H1 (cell line): ENCODE data around the gene CDK13. TPM values are rescaled to one million over a fixed set of nuclear protein-coding genes. Genes with fewer than 3 reads are reported as not detected.

Source experiments
- CTCF ChIA-PET: fragments of 300-600 bp; sonication (Branson Sonifier 250); formaldehyde crosslinking; loops from one replicate; lab custom pipeline; 2021; ENCODE audit not compliant: partially characterized antibody; lab: Charles Lee
- POLR2A ChIA-PET: fragments of 300-600 bp; sonication (Branson Sonifier 250); formaldehyde crosslinking; loops from one replicate; lab custom pipeline; 2021; ENCODE audit warnings: inconsistent platforms; ENCODE audit not compliant: partially characterized antibody; lab: Charles Lee
- DNase-seq, 2 experiments: peaks; one replicate each; pipeline versions ENCODE4 v3.0.0 to v3.0.0-alpha.2; 2010 to 2022; ENCODE audit warnings: low spot score in 2 of 2, low read depth in 1 of 2, mixed read lengths in 1 of 2
- FAIRE-seq: peaks from 2 replicates; lab custom pipeline; 2011; peaks lifted over from hg19 to GRCh38; lab: Jason Lieb, UNC
- H2AFZ ChIP-seq: 2 replicates; pipeline ENCODE4 v1.8.1; 2012; ENCODE audit warnings: low read length, inconsistent platforms
- H2AK5ac ChIP-seq: 2 replicates; pipeline ENCODE4 v1.6.1; 2013; ENCODE audit warnings: low read depth, low read length
- H2BK120ac ChIP-seq: replicated peaks from 2 replicates; pipeline ENCODE3; 2013; ENCODE audit warnings: low read depth, low read length, inconsistent platforms
- H2BK12ac ChIP-seq: 2 replicates; pipeline ENCODE4 v1.6.1; 2013; ENCODE audit warnings: low read depth, low read length
- H2BK15ac ChIP-seq: 2 replicates; pipeline ENCODE4 v1.6.1; 2013; ENCODE audit warnings: low read length
- H2BK20ac ChIP-seq: 2 replicates; pipeline ENCODE4 v1.6.1; 2013; ENCODE audit warnings: low read length
- H2BK5ac ChIP-seq: 2 replicates; pipeline ENCODE4 v1.6.1; 2013; ENCODE audit warnings: low read depth, low read length
- H3K14ac ChIP-seq: 2 replicates; pipeline ENCODE4 v1.6.1; 2013; ENCODE audit warnings: inconsistent platforms; ENCODE audit not compliant: insufficient read length
- H3K18ac ChIP-seq: 2 replicates; pipeline ENCODE4 v1.6.1; 2013; ENCODE audit warnings: low read length; ENCODE audit errors: extremely low read depth
- H3K23ac ChIP-seq: 2 replicates; pipeline ENCODE4 v1.6.1; 2013; ENCODE audit warnings: inconsistent platforms; ENCODE audit not compliant: insufficient read length
- H3K23me2 ChIP-seq: 2 replicates; pipeline ENCODE4 v1.6.1; 2013; ENCODE audit warnings: low read depth, low read length
- H3K27ac ChIP-seq: 2 replicates; pipeline ENCODE4 v1.6.1; 2011; ENCODE audit warnings: low read depth, low read length, inconsistent platforms
- H3K27me3 ChIP-seq, 4 experiments: replicated peaks in 1 of 4; 1 replicate in 1 of 4; 2 replicates in 3 of 4; pipeline versions ENCODE4 v1.6.1 to v1.8.1; 2011 to 2013; ENCODE audit warnings: low read length in 3 of 4, mild to moderate bottlenecking in 3 of 4, inconsistent platforms in 2 of 4, mixed read lengths in 2 of 4, moderate library complexity in 1 of 4; ENCODE audit not compliant: control insufficient read depth in 3 of 4, insufficient read depth in 3 of 4; ENCODE audit errors: extremely low read depth in 1 of 4
- H3K36me3 ChIP-seq, 4 experiments: 2 replicates each; pipeline versions ENCODE4 v1.6.1 to v1.8.1; 2011 to 2013; ENCODE audit warnings: mild to moderate bottlenecking in 4 of 4, low read length in 3 of 4, moderate library complexity in 2 of 4, control low read depth in 1 of 4, inconsistent platforms in 1 of 4; ENCODE audit not compliant: insufficient read depth in 4 of 4, control insufficient read depth in 2 of 4
- H3K4ac ChIP-seq: replicated peaks from 2 replicates; pipeline ENCODE3; 2013; ENCODE audit warnings: low read length, low read depth, mixed read lengths, inconsistent platforms; ENCODE audit not compliant: insufficient read length
- H3K4me1 ChIP-seq, 4 experiments: replicated peaks in 1 of 4; 1 replicate in 1 of 4; 2 replicates in 3 of 4; pipeline versions ENCODE4 v1.6.1 to v1.8.1; 2011 to 2013; ENCODE audit warnings: low read length in 3 of 4, inconsistent platforms in 2 of 4, mixed read lengths in 1 of 4; ENCODE audit not compliant: insufficient read depth in 4 of 4, control insufficient read depth in 3 of 4
- H3K4me2 ChIP-seq, 2 experiments: 2 replicates each; pipeline versions ENCODE4 v1.6.1 to v1.8.1; 2011 to 2013; ENCODE audit warnings: low read depth in 2 of 2, low read length in 2 of 2, control low read depth in 1 of 2, inconsistent platforms in 1 of 2, mild to moderate bottlenecking in 1 of 2; ENCODE audit not compliant: insufficient read depth in 1 of 2
- H3K4me3 ChIP-seq, 4 experiments: fragments of 200-600, 300-600 bp in 1 of 4; sonication (generic), shearing (Covaris generic), sonication (Bioruptor Twin) in 1 of 4; 2 replicates each; pipeline versions ENCODE4 v1.5.1 to v1.8.1; 2011 to 2016; ENCODE audit warnings: low read length in 4 of 4, low read depth in 3 of 4, control low read depth in 2 of 4, inconsistent platforms in 2 of 4, mild to moderate bottlenecking in 2 of 4, mixed read lengths in 1 of 4, moderate library complexity in 1 of 4; ENCODE audit not compliant: insufficient read depth in 2 of 4; ENCODE audit errors: extremely low read depth in 1 of 4
- H3K56ac ChIP-seq: replicated peaks from 2 replicates; pipeline ENCODE3; 2013; ENCODE audit warnings: low read depth, mild to moderate bottlenecking, mixed read lengths, low read length, inconsistent platforms; ENCODE audit not compliant: insufficient read length
- H3K79me1 ChIP-seq: 2 replicates; pipeline ENCODE4 v1.6.1; 2013; ENCODE audit warnings: low read depth, low read length, control low read depth
- H3K79me2 ChIP-seq, 2 experiments: 2 replicates each; pipeline versions ENCODE4 v1.6.1 to v1.8.1; 2012 to 2013; ENCODE audit warnings: low read length in 2 of 2, mild to moderate bottlenecking in 2 of 2, inconsistent platforms in 1 of 2; ENCODE audit not compliant: insufficient read depth in 2 of 2, control insufficient read depth in 1 of 2
- H3K9ac ChIP-seq, 4 experiments: replicated peaks in 1 of 4; 1 replicate in 1 of 4; 2 replicates in 3 of 4; pipeline versions ENCODE4 v1.6.1 to v1.8.1; 2011 to 2013; ENCODE audit warnings: low read depth in 3 of 4, low read length in 3 of 4, control low read depth in 2 of 4, mild to moderate bottlenecking in 2 of 4, moderate library complexity in 2 of 4, inconsistent platforms in 1 of 4; ENCODE audit errors: extremely low read depth in 1 of 4
- H3K9me3 ChIP-seq, 2 experiments: 2 replicates each; pipeline versions ENCODE4 v1.6.1 to v1.8.1; 2012 to 2013; ENCODE audit warnings: mild to moderate bottlenecking in 2 of 2, moderate library complexity in 2 of 2, control low read depth in 1 of 2, inconsistent platforms in 1 of 2, low read depth in 1 of 2, low read length in 1 of 2, mixed read lengths in 1 of 2; ENCODE audit not compliant: insufficient read depth in 2 of 2
- H4K20me1 ChIP-seq, 2 experiments: replicated peaks in 1 of 2; 2 replicates each; pipeline versions ENCODE3 to v1.8.1; 2011 to 2013; ENCODE audit warnings: inconsistent platforms in 2 of 2, low read length in 2 of 2, mild to moderate bottlenecking in 1 of 2; ENCODE audit not compliant: insufficient read depth in 2 of 2, control insufficient read depth in 1 of 2
- H4K5ac ChIP-seq: 2 replicates; pipeline ENCODE4 v1.6.1; 2013; ENCODE audit warnings: low read length, low read depth, mixed read lengths, inconsistent platforms; ENCODE audit not compliant: insufficient read length
- H4K8ac ChIP-seq: 2 replicates; pipeline ENCODE4 v1.8.0; 2013; ENCODE audit warnings: mild to moderate bottlenecking, moderate library complexity, low read length, inconsistent platforms; ENCODE audit not compliant: insufficient read depth; ENCODE audit errors: extremely low read depth
- H4K91ac ChIP-seq: replicated peaks from 2 replicates; pipeline ENCODE3; 2013; ENCODE audit warnings: low read length, mixed read lengths, inconsistent platforms; ENCODE audit not compliant: insufficient read length
- CBX8 ChIP-seq: fragments of 300-800, 300-1000 bp; sonication (generic); IDR thresholded peaks from 2 replicates; pipeline ENCODE4 v1.7.1; 2016; ENCODE audit warnings: low read depth, low read length, borderline replicate concordance
- SP1 ChIP-seq: IDR thresholded peaks from 2 replicates; pipeline ENCODE4 v1.6.1; 2011; ENCODE audit warnings: low read depth, low read length
- WGBS, 2 experiments: shearing (Covaris generic) in 1 of 2; methylation state at CpG; one replicate each; pipeline versions ENCODE4 v1.1.6 to v1.1.7; 2013 to 2015; ENCODE audit warnings: low lambda C conversion rate in 2 of 2, mixed read lengths in 2 of 2, inconsistent platforms in 1 of 2, low coverage in 1 of 2, missing lambda C conversion rate in 1 of 2; ENCODE audit not compliant: insufficient replicate concordance in 2 of 2, insufficient coverage in 1 of 2, insufficient read length in 1 of 2; ENCODE audit errors: extremely low coverage in 1 of 2, missing lambda C conversion rate in 1 of 2; 5-methylcytosine and 5-hydroxymethylcytosine counted together
- polyA plus RNA-seq, 7 experiments: library from polyadenylated mRNA; depleted of rRNA in 3 of 7; stranded (reverse) in 5 of 7; unstranded in 2 of 7; fragments of >200 nt in 5 of 7; fragments of 200-250 nt in 2 of 7; gene quantifications; 1 replicate in 5 of 7; 2 replicates in 1 of 7; 4 replicates in 1 of 7; pipeline versions ENCODE4 v1.2.1 to v1.2.3, GENCODE V29; 2011 to 2013; ENCODE audit warnings: missing spikeins in 2 of 7, mixed read lengths in 2 of 7
- total RNA-seq: library from RNA; stranded (reverse); fragmentation: NEBNext Ultra II Directional; extraction: Animal tissue kit (Norgen Biotek cat#: 25700); gene quantifications from 2 replicates; pipeline ENCODE4 v1.2.1, GENCODE V29; 2021
- TF ChIP-seq, protein P1 (sequence below): IDR thresholded peaks from 2 replicates; pipeline ENCODE4 v1.6.1; 2012; ENCODE audit warnings: inconsistent platforms

The CDK13 gene
- total and polyA plus RNA-seq, 2 of the 8 experiments (the other 6 are each of a cell fraction or from before 2014, with no cell fraction given), result 22.6 to 49.5 TPM

DNA sequence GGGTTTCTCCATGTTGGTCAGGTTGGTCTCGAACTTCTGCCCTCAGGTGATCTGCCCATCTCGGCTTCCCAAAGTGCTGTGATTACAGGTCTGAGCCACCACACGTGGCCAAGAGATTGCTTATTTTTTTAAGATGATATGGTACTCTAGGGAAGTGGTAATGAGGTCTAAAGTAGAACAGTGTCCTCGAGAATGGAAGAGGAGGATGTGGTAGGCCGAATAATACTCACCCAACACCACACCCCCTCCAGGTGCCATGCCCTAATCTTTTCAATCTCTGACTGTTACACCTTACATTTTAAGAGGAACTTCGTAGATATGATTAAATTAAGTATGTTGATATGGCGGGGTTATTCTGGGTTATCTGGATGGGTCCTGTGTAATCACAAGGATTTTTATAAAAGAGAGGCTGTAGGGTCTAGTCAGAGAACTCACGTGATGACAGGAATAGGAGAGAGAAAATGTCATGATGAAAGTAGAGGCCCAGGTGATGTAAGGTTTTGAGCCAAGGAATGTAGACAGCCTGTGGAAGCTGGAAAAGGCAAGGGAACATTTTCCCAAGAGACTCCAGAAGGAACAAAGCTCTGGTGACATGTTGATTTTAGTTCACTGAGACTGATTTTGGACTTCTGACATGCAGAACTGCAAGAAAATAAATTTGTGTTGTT, 29.5 kb downstream of the CDK13 start:
- Histone ChIP-seq H2AFZ (no peak overlapping the region), H2BK5ac (no peak overlapping the region; the same call in 1 of the 2 replicates), H2BK120ac (no peak overlapping the region), H4K20me1 (peaks cover 2 to 4% of the 10 kb centered on the region in 2 experiments), H3K9me3 (no peaks in the 10 kb centered on the region), H3K36me3 (no peaks in the 10 kb centered on the region), H3K18ac (no peak overlapping the region; the same call in 1 of the 2 replicates), H3K4me2 (peak overlapping the region in 1 of 2 experiments; percentile 58; a peak in 1 of 4 replicates), H3K79me1 (peaks cover 9% of the 10 kb centered on the region), H3K4ac (no peak overlapping the region), H2BK20ac (peak overlapping the region; percentile 55; the same call in 1 of the 2 replicates), H2BK15ac (no peak overlapping the region), H3K27ac (no peak overlapping the region), H4K5ac (no peak overlapping the region), H3K79me2 (peaks cover 10 to 85% of the 10 kb centered on the region in 2 experiments; a peak in 3 of 4 replicates), H3K14ac (no peak overlapping the region), H3K23ac (no peak overlapping the region), H3K9ac (no peak overlapping the region), H4K8ac (no peak overlapping the region), H3K4me1 (peaks cover 2 to 17% (median 10%) of the 10 kb centered on the region in 4 experiments; a peak in 5 of 7 replicates), H2AK5ac (no peak overlapping the region), H3K27me3 (no peaks in the 10 kb centered on the region), H2BK12ac (no peak overlapping the region; the same call in 1 of the 2 replicates), H3K4me3 (no peak overlapping the region), H3K23me2 (no peaks in the 10 kb centered on the region), H4K91ac (no peak overlapping the region), H3K56ac (no peak overlapping the region)
- ChIA-PET POLR2A (no interaction called here), CTCF (no interaction called here)
- WGBS, 2 experiments, result 86% methylated on average over 8 of the region's 8 CpGs; no CpG with 5 or more reads in 1 of the 2 experiments
- FAIRE-seq (no peak), DNase-seq (no peak)
- no peak for TF ChIP-seq SP1
- TF ChIP-seq, protein P1, sequence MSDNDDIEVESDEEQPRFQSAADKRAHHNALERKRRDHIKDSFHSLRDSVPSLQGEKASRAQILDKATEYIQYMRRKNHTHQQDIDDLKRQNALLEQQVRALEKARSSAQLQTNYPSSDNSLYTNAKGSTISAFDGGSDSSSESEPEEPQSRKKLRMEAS, result no peak
- TF ChIP-seq CBX8, result no peak
